ENCODE data around the gene CDH10. TPM values are rescaled to one million over a fixed set of nuclear protein-coding genes. Genes with fewer than 3 reads are reported as not detected.

CDH10 gene
- total and polyA plus RNA-seq, 9 of the 15 experiments (the other 6 are each of a cell fraction or from before 2014, with no cell fraction given), result not detected

DNA sequence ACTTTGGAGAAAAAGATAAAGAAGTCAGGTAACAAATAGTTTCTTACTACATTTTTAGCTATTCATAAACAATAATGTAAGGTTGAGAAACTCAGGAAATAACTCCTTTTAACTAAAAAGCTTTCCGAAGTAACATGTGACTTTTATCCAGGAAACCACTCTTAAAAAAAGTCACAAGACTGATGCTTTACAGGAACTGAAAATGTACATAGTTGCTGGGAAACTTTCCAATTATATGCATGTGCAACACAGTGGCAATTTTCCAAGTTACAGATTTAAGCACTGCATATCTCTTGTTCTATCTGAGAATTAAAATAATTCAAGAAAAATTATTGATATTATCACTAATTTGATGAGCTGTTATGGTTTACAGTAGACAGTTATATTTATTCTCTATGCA is 105.2 kb downstream of the CDH10 start:
- Histone ChIP-seq H3K9ac (ENCODE audit: insufficient read depth in 1 of 2, low read depth in 2 of 2, low read length in 2 of 2) (no peak overlapping the region), H3K36me3 (ENCODE audit: control insufficient read depth, insufficient read depth, low read length) (no peaks in the 10 kb centered on the region), H3K9me1 (ENCODE audit: control insufficient read depth, insufficient read depth, low read length) (no peaks in the 10 kb centered on the region), H3K4me3 (no peak overlapping the region), H3K4me1 (replicated peaks in 1 of 2; ENCODE audit: control insufficient read depth in 2 of 2, insufficient read depth in 2 of 2, low read length in 2 of 2) (no peaks in the 10 kb centered on the region), H3K27me3 (ENCODE audit: control insufficient read depth in 2 of 2, insufficient read depth in 2 of 2, low read length in 2 of 2) (no peaks in the 10 kb centered on the region), H3K4me2 (ENCODE audit: insufficient read depth, low read length) (no peak overlapping the region), H3K27ac (ENCODE audit: extremely low read depth, low read depth, low read length) (no peak overlapping the region), H4K20me1 (replicated peaks; ENCODE audit: control insufficient read depth, insufficient read depth, low read length) (no peaks in the 10 kb centered on the region), H2AFZ (ENCODE audit: low read depth, low read length) (no peak overlapping the region), H3K79me2 (ENCODE audit: control insufficient read depth, insufficient read depth, low read length) (no peaks in the 10 kb centered on the region), H3K9me3 (replicated peaks; ENCODE audit: control insufficient read depth, insufficient read depth, low read depth, low read length) (no peaks in the 10 kb centered on the region)
- FAIRE-seq (no peak), DNase-seq (ENCODE audit: extremely low read depth in 1 of 4, low spot score in 3 of 4) (no peak), ATAC-seq (no peak)
- TF ChIP-seq NCOA4 (IDR thresholded peaks at IDR 0.05; ENCODE audit: partially characterized antibody), result no peak
- TF ChIP-seq TEAD1 (CRISPR knock-in tag; IDR thresholded peaks at IDR 0.05), result no peak
- TF ChIP-seq CCNT2 (IDR thresholded peaks at IDR 0.05; ENCODE audit: borderline replicate concordance, extremely low read depth, insufficient read length, low read depth, low read length), result no peak
- TF ChIP-seq ZNF224 (CRISPR knock-in tag; IDR thresholded peaks at IDR 0.05), result no peak
- no peak for TF ChIP-seq POLR2G (IDR thresholded peaks at IDR 0.05; ENCODE audit: low read depth, low read length)
- TF ChIP-seq ZNF77 (CRISPR knock-in tag; IDR thresholded peaks at IDR 0.05), result no peak
- TF ChIP-seq, protein P1, sequence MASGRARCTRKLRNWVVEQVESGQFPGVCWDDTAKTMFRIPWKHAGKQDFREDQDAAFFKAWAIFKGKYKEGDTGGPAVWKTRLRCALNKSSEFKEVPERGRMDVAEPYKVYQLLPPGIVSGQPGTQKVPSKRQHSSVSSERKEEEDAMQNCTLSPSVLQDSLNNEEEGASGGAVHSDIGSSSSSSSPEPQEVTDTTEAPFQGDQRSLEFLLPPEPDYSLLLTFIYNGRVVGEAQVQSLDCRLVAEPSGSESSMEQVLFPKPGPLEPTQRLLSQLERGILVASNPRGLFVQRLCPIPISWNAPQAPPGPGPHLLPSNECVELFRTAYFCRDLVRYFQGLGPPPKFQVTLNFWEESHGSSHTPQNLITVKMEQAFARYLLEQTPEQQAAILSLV (tag; IDR thresholded peaks at IDR 0.05), result no peak
- TF ChIP-seq THRAP3 (IDR thresholded peaks at IDR 0.05; ENCODE audit: borderline replicate concordance), result no peak
- TF ChIP-seq SLC30A9 (CRISPR knock-in tag; IDR thresholded peaks at IDR 0.05), result no peak
- no peak for TF ChIP-seq FOXM1 (IDR thresholded peaks at IDR 0.05; ENCODE audit: low read depth)
- no peak for TF ChIP-seq FOXM1 (CRISPR knock-in tag; IDR thresholded peaks at IDR 0.05; ENCODE audit: low read depth)
- no peak for TF ChIP-seq CHCHD3 (CRISPR knock-in tag; IDR thresholded peaks at IDR 0.05)
- no peak for TF ChIP-seq MBD2 (IDR thresholded peaks at IDR 0.05; ENCODE audit: borderline replicate concordance, low read depth)
- BruUV-seq (replicated peaks), result no TSS peak
- ChIA-PET POLR2A (no interaction called here), CTCF (ENCODE audit: low intra/inter-chr PET ratio) (no interaction called here)
- in situ Hi-C loops (cut with MboI) (no loop called here), intact Hi-C loops (cut with micrococcal nuclease) (no loop called here)
- WGBS (ENCODE audit: insufficient coverage, low coverage, missing lambda C conversion rate), result 0% methylated on average over 1 of the region's 1 CpG

All from K562 (cell line).